Tibial nerve (tissue), 4 donors: ENCODE data around the gene TEX9. TPM values are rescaled to one million over a fixed set of nuclear protein-coding genes. Genes with fewer than 3 reads are reported as not detected.
"Not testable (repeated sequence)": the region's sequence is repeated elsewhere in the genome, so short reads cannot be mapped to it uniquely, and the experiment has no call there.

ENCODE experiments used
- DNase-seq, 2 donors: peaks; one replicate each; pipeline ENCODE4 v3.0.0-alpha.2; 2019; ENCODE audit warnings: low spot score in 2 of 2
- H3K27ac ChIP-seq, 4 donors: fragments of 200-600 bp; sonication (generic) in 3 of 4; one replicate each; pipeline ENCODE4 v1.5.1; 2017 to 2019; ENCODE audit warnings: mild to moderate bottlenecking in 1 of 4
- H3K27me3 ChIP-seq, 2 donors: fragments of 200-600 bp; sonication (generic) in 1 of 2; one replicate each; pipeline versions ENCODE4 v1.5.1 to v1.6.0; 2017 to 2019
- H3K36me3 ChIP-seq, 3 donors: fragments of 200-600 bp; sonication (generic); one replicate each; pipeline ENCODE4 v1.5.1; 2018 to 2019
- H3K4me1 ChIP-seq, 4 donors: fragments of 200-600 bp; sonication (generic) in 3 of 4; one replicate each; pipeline ENCODE4 v1.5.1; 2017 to 2019
- H3K4me3 ChIP-seq, 4 donors: fragments of 200-600 bp; sonication (generic) in 3 of 4; one replicate each; pipeline ENCODE4 v1.5.1; 2017 to 2019; ENCODE audit warnings: mild to moderate bottlenecking in 1 of 4, moderate library complexity in 1 of 4
- H3K9me3 ChIP-seq, 4 donors: fragments of 200-600 bp; sonication (generic) in 3 of 4; one replicate each; pipeline ENCODE4 v1.5.1; 2017 to 2019
- CTCF ChIP-seq, 5 experiments: fragments of 200-600 bp in 3 of 5; fragments of 450-650 bp in 2 of 5; sonication (generic) in 3 of 5; IDR thresholded peaks; one replicate each; pipeline ENCODE4 v1.5.1; 2016 to 2019; ENCODE audit warnings: antibody characterized with exemption in 5 of 5, mild to moderate bottlenecking in 3 of 5, moderate library complexity in 2 of 5
- EP300 ChIP-seq, 2 donors: sonication (generic); formaldehyde crosslinking; IDR thresholded peaks; one replicate each; pipeline ENCODE4 v1.6.1; 2017; ENCODE audit warnings: antibody characterized with exemption in 2 of 2, mild to moderate bottlenecking in 1 of 2
- POLR2A ChIP-seq, 2 donors: fragments of 450-650 bp; IDR thresholded peaks; one replicate each; pipeline ENCODE4 v1.6.1; 2017; ENCODE audit warnings: antibody characterized with exemption in 2 of 2, mild to moderate bottlenecking in 2 of 2, moderate library complexity in 2 of 2
- WGBS, 2 donors: methylation state at CpG; one replicate each; pipeline ENCODE4 v1.1.5; 2018; 5-methylcytosine and 5-hydroxymethylcytosine counted together
- total RNA-seq, 4 donors: library from RNA; depleted of rRNA; stranded (reverse); fragments of >200 nt; gene quantifications; one replicate each; pipeline ENCODE4 v1.1.0, GENCODE V29; 2016

The TEX9 gene
- total RNA-seq, 4 donors from 2014 or later, result 5.4 to 12.4 (median 6.6) TPM

- DNase-seq, result no peak
- Histone ChIP-seq H3K4me1 (no peaks in the 10 kb centered on the region), H3K9me3 (no peaks in the 10 kb centered on the region), H3K27ac (no peak overlapping the region), H3K4me3 (no peak overlapping the region), H3K27me3 (no peaks in the 10 kb centered on the region), H3K36me3 (peaks cover 0 to 9% (median 0%) of the 10 kb centered on the region in 3 donors)
- TF ChIP-seq EP300 (IDR thresholded peaks at IDR 0.05) (no peak), POLR2A (IDR thresholded peaks at IDR 0.05) (no peak), CTCF (IDR thresholded peaks at IDR 0.05) (no peak)
- WGBS, 2 donors, result 94 to 96% methylated on average over 1 of the region's 1 CpG
Observed at GRCh38 chr15:56393277-56393676, 28.1 kb downstream of the TEX9 start.

GRCh38 chr15:56394909-56395308 lies 29.7 kb downstream of the TEX9 start:
- Histone ChIP-seq H3K27me3 (no peaks in the 10 kb centered on the region), H3K27ac (no peak overlapping the region), H3K9me3 (no peaks in the 10 kb centered on the region), H3K36me3 (peaks cover 0 to 17% (median 0%) of the 10 kb centered on the region in 3 donors), H3K4me1 (no peaks in the 10 kb centered on the region), H3K4me3 (no peak overlapping the region)
- no peak for DNase-seq
- TF ChIP-seq EP300 (IDR thresholded peaks at IDR 0.05), result no peak
- TF ChIP-seq POLR2A (IDR thresholded peaks at IDR 0.05), result no peak
- no peak for TF ChIP-seq CTCF (IDR thresholded peaks at IDR 0.05)
- WGBS, 2 donors, result 87 to 88% methylated on average over 1 of the region's 1 CpG

GRCh38 chr15:56397325-56397724 lies 32.1 kb downstream of the TEX9 start:
- H3K4me3 ChIP-seq, H3K4me1 ChIP-seq, DNase-seq, H3K27ac ChIP-seq, H3K27me3 ChIP-seq, H3K9me3 ChIP-seq: not testable (repeated sequence)
- H3K36me3 ChIP-seq, result peaks cover 0 to 17% (median 0%) of the 10 kb centered on the region in 3 donors
- WGBS, 2 donors, result 95 to 96% methylated on average over 3 of the region's 3 CpGs

- Histone ChIP-seq H3K36me3 (peaks cover 0 to 17% (median 0%) of the 10 kb centered on the region in 3 donors), H3K9me3 (peaks cover 0 to 16% (median 3%) of the 10 kb centered on the region in 4 donors)
- H3K27me3 ChIP-seq, H3K4me3 ChIP-seq, H3K4me1 ChIP-seq, DNase-seq, H3K27ac ChIP-seq: not testable (repeated sequence)
- WGBS, 2 donors, result 100% methylated on average over 8 to 11 of the region's 11 CpGs
Observed at GRCh38 chr15:56399209-56399608, 34.0 kb downstream of the TEX9 start.

GRCh38 chr15:56410721-56411120 lies 45.5 kb downstream of the TEX9 start:
- H3K36me3 ChIP-seq, result peaks cover 0 to 16% (median 0%) of the 10 kb centered on the region in 3 donors
- H3K4me3 ChIP-seq, result no peak overlapping the region
- H3K9me3 ChIP-seq, result peaks cover 0 to 5% (median 0%) of the 10 kb centered on the region in 4 donors
- DNase-seq, result no peak
- H3K27me3 ChIP-seq, result no peaks in the 10 kb centered on the region
- no peaks in the 10 kb centered on the region for H3K4me1 ChIP-seq
- H3K27ac ChIP-seq, result no peak overlapping the region
- TF ChIP-seq CTCF (IDR thresholded peaks at IDR 0.05) (no peak), POLR2A (IDR thresholded peaks at IDR 0.05) (no peak), EP300 (IDR thresholded peaks at IDR 0.05) (no peak)

GRCh38 chr15:56411122-56411749 lies 46.0 kb downstream of the TEX9 start:
- peaks cover 0 to 16% (median 0%) of the 10 kb centered on the region in 3 donors for H3K36me3 ChIP-seq
- no peak overlapping the region for H3K4me3 ChIP-seq
- DNase-seq, result no peak
- TF ChIP-seq CTCF (IDR thresholded peaks at IDR 0.05) (no peak), POLR2A (IDR thresholded peaks at IDR 0.05) (no peak)
- no peak overlapping the region for H3K27ac ChIP-seq
- H3K4me1 ChIP-seq, result no peaks in the 10 kb centered on the region
- peaks cover 0 to 2% (median 0%) of the 10 kb centered on the region in 4 donors for H3K9me3 ChIP-seq
- WGBS, 2 donors, result 55 to 68% methylated on average over 2 of the region's 2 CpGs
- no peaks in the 10 kb centered on the region for H3K27me3 ChIP-seq

- H3K36me3 ChIP-seq, result peaks cover 0 to 15% (median 0%) of the 10 kb centered on the region in 3 donors
- not testable (repeated sequence) for H3K27me3 ChIP-seq, H3K9me3 ChIP-seq, H3K4me3 ChIP-seq, H3K27ac ChIP-seq, H3K4me1 ChIP-seq, DNase-seq
- 93% methylated on average over 1 of the region's 1 CpG for WGBS, 2 donors
Observed at GRCh38 chr15:56413114-56413733, 48.0 kb downstream of the TEX9 start.
